Measurements from ENCODE around the gene MOB3B. TPM values are rescaled to one million over a fixed set of nuclear protein-coding genes. Genes with fewer than 3 reads are reported as not detected.
"Not testable (repeated sequence)": the region's sequence is repeated elsewhere in the genome, so short reads cannot be mapped to it uniquely, and the experiment has no call there.

Gene MOB3B
- total RNA-seq, 1 experiment from 2014 or later, result not detected

- DNase-seq (ENCODE audit: low read depth, low spot score), result no peak
- in situ Hi-C loops (cut with HindIII; ENCODE audit: low pct_unique_long_range_greater_than_20kb, low sequenced_read_pairs), result no loop called here
These were observed 105.5 kb downstream of the MOB3B start for GRCh38 chr9:27423915-27424710.

GRCh38 chr9:27422279-27422834, 107.3 kb downstream of the MOB3B start:
- in situ Hi-C loops (cut with HindIII; ENCODE audit: low pct_unique_long_range_greater_than_20kb, low sequenced_read_pairs), result no loop called here
- DNase-seq (ENCODE audit: low read depth, low spot score), result no peak

GRCh38 chr9:27421577-27421976, 108.0 kb downstream of the MOB3B start:
- DNase-seq (ENCODE audit: low read depth, low spot score), result no peak
- in situ Hi-C loops (cut with HindIII; ENCODE audit: low pct_unique_long_range_greater_than_20kb, low sequenced_read_pairs), result no loop called here

- DNase-seq (ENCODE audit: low read depth, low spot score); in situ Hi-C loops (cut with HindIII; ENCODE audit: low pct_unique_long_range_greater_than_20kb, low sequenced_read_pairs): not testable (repeated sequence)
These were observed 110.1 kb downstream of the MOB3B start for GRCh38 chr9:27419558-27419957.

- no peak for DNase-seq (ENCODE audit: low read depth, low spot score)
- in situ Hi-C loops (cut with HindIII; ENCODE audit: low pct_unique_long_range_greater_than_20kb, low sequenced_read_pairs), result no loop called here
These were observed 115.3 kb downstream of the MOB3B start for GRCh38 chr9:27414220-27414761.

GRCh38 chr9:27413511-27414219, 115.9 kb downstream of the MOB3B start:
- DNase-seq (ENCODE audit: low read depth, low spot score), result no peak
- in situ Hi-C loops (cut with HindIII; ENCODE audit: low pct_unique_long_range_greater_than_20kb, low sequenced_read_pairs), result no loop called here

GRCh38 chr9:27412963-27413362, 116.7 kb downstream of the MOB3B start:
- no peak for DNase-seq (ENCODE audit: low read depth, low spot score)
- in situ Hi-C loops (cut with HindIII; ENCODE audit: low pct_unique_long_range_greater_than_20kb, low sequenced_read_pairs), result no loop called here

- DNase-seq (ENCODE audit: low read depth, low spot score), result no peak
- in situ Hi-C loops (cut with HindIII; ENCODE audit: low pct_unique_long_range_greater_than_20kb, low sequenced_read_pairs), result no loop called here
These were observed 117.5 kb downstream of the MOB3B start for GRCh38 chr9:27412081-27412480.

- in situ Hi-C loops (cut with HindIII; ENCODE audit: low pct_unique_long_range_greater_than_20kb, low sequenced_read_pairs), result no loop called here
- DNase-seq (ENCODE audit: low read depth, low spot score), result no peak
These were observed 121.1 kb downstream of the MOB3B start for GRCh38 chr9:27408482-27408881.

- in situ Hi-C loops (cut with HindIII; ENCODE audit: low pct_unique_long_range_greater_than_20kb, low sequenced_read_pairs), result no loop called here
These were observed 121.6 kb downstream of the MOB3B start for GRCh38 chr9:27408001-27408400.

GRCh38 chr9:27407491-27407890, 122.1 kb downstream of the MOB3B start:
- in situ Hi-C loops (cut with HindIII; ENCODE audit: low pct_unique_long_range_greater_than_20kb, low sequenced_read_pairs), result no loop called here
- DNase-seq (ENCODE audit: low read depth, low spot score), result no peak

More at GRCh38 chr9:27408001-27408400, 121.6 kb downstream of the MOB3B start:
- DNase-seq (ENCODE audit: low read depth, low spot score), result no peak

GRCh38 chr9:27404661-27405060, 125.0 kb downstream of the MOB3B start:
- in situ Hi-C loops (cut with HindIII; ENCODE audit: low pct_unique_long_range_greater_than_20kb, low sequenced_read_pairs), result no loop called here
- DNase-seq (ENCODE audit: low read depth, low spot score), result no peak

- in situ Hi-C loops (cut with HindIII; ENCODE audit: low pct_unique_long_range_greater_than_20kb, low sequenced_read_pairs), result no loop called here
- no peak for DNase-seq (ENCODE audit: low read depth, low spot score)
These were observed 127.0 kb downstream of the MOB3B start for GRCh38 chr9:27402626-27403025.

GRCh38 chr9:27400334-27400880, 129.2 kb downstream of the MOB3B start:
- in situ Hi-C loops (cut with HindIII; ENCODE audit: low pct_unique_long_range_greater_than_20kb, low sequenced_read_pairs), result no loop called here
- no peak for DNase-seq (ENCODE audit: low read depth, low spot score)

- in situ Hi-C loops (cut with HindIII; ENCODE audit: low pct_unique_long_range_greater_than_20kb, low sequenced_read_pairs), result no loop called here
- no peak for DNase-seq (ENCODE audit: low read depth, low spot score)
These were observed 130.5 kb downstream of the MOB3B start for GRCh38 chr9:27398982-27399653.

GRCh38 chr9:27396495-27396894, 133.1 kb downstream of the MOB3B start:
- no peak for DNase-seq (ENCODE audit: low read depth, low spot score)
- in situ Hi-C loops (cut with HindIII; ENCODE audit: low pct_unique_long_range_greater_than_20kb, low sequenced_read_pairs), result no loop called here

- DNase-seq (ENCODE audit: low read depth, low spot score), result no peak
- in situ Hi-C loops (cut with HindIII; ENCODE audit: low pct_unique_long_range_greater_than_20kb, low sequenced_read_pairs), result no loop called here
These were observed 134.1 kb downstream of the MOB3B start for GRCh38 chr9:27395484-27395921.

GRCh38 chr9:27394826-27395201, 134.8 kb downstream of the MOB3B start:
- in situ Hi-C loops (cut with HindIII; ENCODE audit: low pct_unique_long_range_greater_than_20kb, low sequenced_read_pairs), result no loop called here
- DNase-seq (ENCODE audit: low read depth, low spot score), result no peak

Data from SK-MEL-5 (cell line).